ENCODE results near the gene C2CD4A. TPM values are rescaled to one million over a fixed set of nuclear protein-coding genes. Genes with fewer than 3 reads are reported as not detected.

Gene C2CD4A
- total and polyA plus RNA-seq, 2 of the 4 experiments (the other 2 are of a cell fraction) = not detected

DNA sequence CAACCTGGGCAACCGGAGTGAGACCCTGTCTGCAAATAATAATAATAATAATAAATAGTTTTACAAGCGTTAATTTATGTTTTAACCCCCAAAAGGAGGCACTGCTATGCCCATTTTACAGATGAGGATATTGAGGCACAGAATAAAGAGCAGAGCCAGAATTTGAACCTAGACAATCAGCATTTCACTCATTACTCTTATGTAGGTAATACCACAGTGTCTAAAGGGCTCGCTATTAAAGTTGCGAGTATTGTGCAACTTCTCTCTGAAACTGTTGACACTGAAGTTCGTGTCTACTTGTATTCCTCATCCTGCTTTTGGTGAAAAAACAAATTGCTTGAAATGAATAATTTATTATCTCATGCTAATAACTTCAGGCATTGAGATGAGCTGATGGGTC, 2.8 kb downstream of the C2CD4A start:
- no CpG with 5 or more reads among the region's 5 CpGs for WGBS, 2 experiments (ENCODE audit: extremely low coverage in 2 of 2, insufficient read length in 1 of 2)
- H3K18ac ChIP-seq (ENCODE audit: low read depth, low read length) = no peak overlapping the region
- no peak overlapping the region for H3K4ac ChIP-seq (ENCODE audit: low read depth, low read length)
- H3K27ac ChIP-seq (ENCODE audit: insufficient read depth, low read length) = no peak overlapping the region
- H2AK9ac ChIP-seq (replicated peaks; ENCODE audit: low read depth, low read length, poor library complexity) = no peak overlapping the region
- no peak overlapping the region for H2BK15ac ChIP-seq (ENCODE audit: low read depth, low read length)
- ChIA-PET CTCF (interaction anchor here (1.4 kb wide), 1 partner anchor 9 kb away, joined by 3 read pairs; the partner anchor contains the start of gene VPS13C), POLR2A (ENCODE audit: unreplicated experiment) (no interaction called here)
- DNase-seq = no peak
- no peak overlapping the region for H3K14ac ChIP-seq (replicated peaks; ENCODE audit: low read depth, low read length)
- H2BK120ac ChIP-seq (ENCODE audit: low read depth, low read length) = no peak overlapping the region
- TF ChIP-seq CEBPB (IDR thresholded peaks at IDR 0.05; ENCODE audit: low read depth, low read length) (peak; percentile 82), POLR2A (IDR thresholded peaks at IDR 0.05; ENCODE audit: low read depth, low read length) (no peak)
- no peaks in the 10 kb centered on the region for H3K79me1 ChIP-seq (ENCODE audit: low read depth in 1 of 2, low read length in 2 of 2)
- H3K9me3 ChIP-seq (ENCODE audit: control insufficient read depth, insufficient read depth, low read length) = no peaks in the 10 kb centered on the region
- peaks cover 34% of the 10 kb centered on the region for H3K27me3 ChIP-seq (ENCODE audit: control insufficient read depth, insufficient read depth, low read length)
- no peak overlapping the region for H4K5ac ChIP-seq (ENCODE audit: low read depth, low read length)
- H3K4me2 ChIP-seq (ENCODE audit: low read depth, low read length) = no peak overlapping the region
- H3K56ac ChIP-seq (ENCODE audit: extremely low read depth, insufficient read depth, low read length) = no peak overlapping the region
- H4K8ac ChIP-seq (ENCODE audit: low read depth in 2 of 2, low read length in 2 of 2) = no peak overlapping the region
- H3K36me3 ChIP-seq (ENCODE audit: control insufficient read depth, insufficient read depth, low read length) = no peaks in the 10 kb centered on the region
- H2BK20ac ChIP-seq (ENCODE audit: low read depth, low read length) = no peak overlapping the region
- no peak overlapping the region for H2BK5ac ChIP-seq (ENCODE audit: low read depth, low read length, poor library complexity, severe bottlenecking)
- no peak overlapping the region for H2AK5ac ChIP-seq (ENCODE audit: low read depth, low read length)
- H4K20me1 ChIP-seq (ENCODE audit: insufficient read depth, low read length) = no peaks in the 10 kb centered on the region
- no peak overlapping the region for H3K4me3 ChIP-seq (ENCODE audit: insufficient read depth, low read depth, low read length)
- H3K9me1 ChIP-seq (ENCODE audit: insufficient read depth, low read length) = no peaks in the 10 kb centered on the region
- in situ Hi-C loops (cut with MboI; ENCODE audit: low sequenced_read_pairs) (loop anchor here (5.0 kb wide), 1 partner anchor 192 kb away; no protein-coding TSS in a partner anchor), dilution Hi-C loops (cut with HindIII; ENCODE audit: low sequenced_read_pairs, unreplicated experiment) (no loop called here), intact Hi-C loops (cut with micrococcal nuclease) (loop anchor here (10.0 kb wide), 1 partner anchor 185 kb away; no protein-coding TSS in a partner anchor)
- no peaks in the 10 kb centered on the region for H3K4me1 ChIP-seq (ENCODE audit: control insufficient read depth, insufficient read depth, low read length)
- H3K9ac ChIP-seq (ENCODE audit: low read depth, low read length) = no peak overlapping the region
- BruUV-seq (replicated peaks) = no TSS peak
- no peak for ATAC-seq (ENCODE audit: low read depth)
- H4K91ac ChIP-seq (ENCODE audit: insufficient read depth, low read depth, low read length) = no peak overlapping the region
- H2AFZ ChIP-seq (replicated peaks; ENCODE audit: low read length, poor library complexity) = no peak overlapping the region
- no peak overlapping the region for H3K23ac ChIP-seq (ENCODE audit: low read depth, low read length)

All from IMR-90 (cell line).